Fibroblast of gingiva (primary cell): Measurements from ENCODE around the gene SKIC2.
"Not testable (repeated sequence)": the region's sequence is repeated elsewhere in the genome, so short reads cannot be mapped to it uniquely, and the experiment has no call there.

Experiments
- DNase-seq: peaks from one replicate; pipeline ENCODE4 v3.0.0-alpha.2; 2011; ENCODE audit warnings: low read depth

SKIC2 gene

GRCh38 chr6:32004864-32005537, 46.0 kb downstream of the SKIC2 start:
- not testable (repeated sequence) for DNase-seq

DNA sequence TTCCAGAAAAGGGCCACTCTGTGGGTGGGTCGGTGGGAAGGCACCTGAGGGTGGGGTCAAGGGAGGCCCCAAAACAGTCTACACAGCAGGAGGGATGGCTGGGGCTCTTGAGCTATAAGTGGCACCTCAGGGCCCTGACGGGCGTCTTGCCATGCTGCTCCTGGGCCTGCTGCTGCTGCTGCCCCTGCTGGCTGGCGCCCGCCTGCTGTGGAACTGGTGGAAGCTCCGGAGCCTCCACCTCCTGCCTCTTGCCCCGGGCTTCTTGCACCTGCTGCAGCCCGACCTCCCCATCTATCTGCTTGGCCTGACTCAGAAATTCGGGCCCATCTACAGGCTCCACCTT, 46.5 kb downstream of the SKIC2 start:
- not testable (repeated sequence) for DNase-seq

- not testable (repeated sequence) for DNase-seq
Measured at GRCh38 chr6:32005991-32006529, 47.1 kb downstream of the SKIC2 start.

DNA sequence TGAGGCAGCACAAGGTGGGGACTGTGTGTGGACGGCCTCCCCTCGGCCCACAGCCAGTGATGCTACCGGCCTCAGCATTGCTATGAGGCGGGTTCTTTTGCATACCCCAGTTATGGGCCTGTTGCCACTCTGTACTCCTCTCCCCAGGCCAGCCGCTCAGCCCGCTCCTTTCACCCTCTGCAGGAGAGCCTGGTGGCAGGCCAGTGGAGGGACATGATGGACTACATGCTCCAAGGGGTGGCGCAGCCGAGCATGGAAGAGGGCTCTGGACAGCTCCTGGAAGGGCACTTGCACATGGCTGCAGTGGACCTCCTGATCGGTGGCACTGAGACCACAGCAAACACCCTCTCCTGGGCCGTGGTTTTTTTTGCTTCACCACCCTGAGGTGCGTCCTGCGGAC, 48.1 kb downstream of the SKIC2 start:
- not testable (repeated sequence) for DNase-seq

DNA sequence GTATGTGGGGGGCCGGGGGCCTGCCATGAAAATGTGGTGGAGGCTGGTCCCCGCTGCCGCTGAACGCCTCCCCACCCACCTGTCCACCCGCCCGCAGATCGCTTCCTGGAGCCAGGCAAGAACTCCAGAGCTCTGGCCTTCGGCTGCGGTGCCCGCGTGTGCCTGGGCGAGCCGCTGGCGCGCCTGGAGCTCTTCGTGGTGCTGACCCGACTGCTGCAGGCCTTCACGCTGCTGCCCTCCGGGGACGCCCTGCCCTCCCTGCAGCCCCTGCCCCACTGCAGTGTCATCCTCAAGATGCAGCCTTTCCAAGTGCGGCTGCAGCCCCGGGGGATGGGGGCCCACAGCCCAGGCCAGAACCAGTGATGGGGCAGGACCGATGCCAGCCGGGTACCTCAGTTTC, 49.1 kb downstream of the SKIC2 start:
- DNase-seq, result not testable (repeated sequence)

GRCh38 chr6:32008616-32009015, 49.6 kb downstream of the SKIC2 start:
- DNase-seq, result not testable (repeated sequence)

DNA sequence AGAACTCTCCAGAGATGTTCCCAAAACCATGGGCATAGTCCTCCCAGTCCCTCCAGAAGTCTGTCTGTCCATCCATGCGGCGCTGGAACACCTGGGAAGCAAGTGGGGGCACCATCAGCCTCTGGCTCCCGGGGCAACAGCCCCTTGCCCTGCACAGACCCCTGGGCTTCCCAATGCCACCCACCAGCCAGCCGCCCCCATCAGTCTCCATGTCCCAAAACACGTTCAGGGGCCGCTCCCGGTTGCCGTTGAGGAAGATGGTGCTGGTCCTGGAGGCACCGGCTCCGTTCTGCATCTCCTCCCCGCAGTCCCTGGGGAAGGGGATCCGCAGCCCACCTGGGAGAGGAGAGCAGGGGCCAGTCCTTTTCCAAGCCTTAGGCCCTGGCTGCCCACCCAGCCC, 50.6 kb downstream of the SKIC2 start:
- DNase-seq, result not testable (repeated sequence)

GRCh38 chr6:32010856-32011530, 52.0 kb downstream of the SKIC2 start:
- not testable (repeated sequence) for DNase-seq

- not testable (repeated sequence) for DNase-seq
Measured at GRCh38 chr6:32012941-32013617, 54.1 kb downstream of the SKIC2 start.

- not testable (repeated sequence) for DNase-seq
Measured at GRCh38 chr6:32013738-32014137, 54.8 kb downstream of the SKIC2 start.

DNA sequence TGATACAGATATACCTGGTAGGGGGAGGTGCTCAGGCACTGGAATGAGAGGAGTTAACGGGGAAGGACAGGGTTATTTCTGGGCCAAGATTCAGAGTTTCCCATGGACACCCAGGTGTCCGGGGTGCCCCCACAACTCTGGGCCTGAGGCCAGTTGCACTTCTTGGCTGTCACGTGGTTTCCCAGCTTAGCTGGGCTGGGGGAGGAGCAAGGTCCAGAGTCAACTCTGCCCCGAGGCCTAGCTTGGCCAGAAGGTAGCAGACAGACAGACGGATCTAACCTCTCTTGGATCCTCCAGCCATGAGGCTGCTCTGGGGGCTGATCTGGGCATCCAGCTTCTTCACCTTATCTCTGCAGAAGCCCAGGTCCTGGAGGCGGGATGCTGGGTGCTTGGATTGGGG, 55.6 kb downstream of the SKIC2 start, which contains the start of gene C4B:
Gene C4B (plus strand): TSS at position 249 of the 400 bp plus-strand sequence. CDS start 51 bp downstream, at position 300.
- DNase-seq, result not testable (repeated sequence)
